Epithelial cell of proximal tubule (primary cell): ENCODE results near the gene TRMO. TPM values are rescaled to one million over a fixed set of nuclear protein-coding genes. Genes with fewer than 3 reads are reported as not detected.

ENCODE experiments used
- DNase-seq: peaks from one replicate; pipeline ENCODE4 v3.0.0-alpha.2; 2011; ENCODE audit warnings: low read depth
- H3K4me3 ChIP-seq: 2 replicates; pipeline ENCODE4 v1.5.1; 2011; ENCODE audit warnings: low read depth, mild to moderate bottlenecking, low read length
- CTCF ChIP-seq: conservative IDR thresholded peaks from 2 replicates; pipeline ENCODE4 v1.5.1; 2012; ENCODE audit warnings: low read depth, mild to moderate bottlenecking, low read length
- total RNA-seq: library from RNA; depleted of rRNA; stranded (reverse); fragments of >200 nt; gene quantifications from 2 replicates; pipeline ENCODE4 v1.2.3, GENCODE V29; 2015

The TRMO gene
- total RNA-seq, 1 donor from 2014 or later, result 12.2 TPM

DNA sequence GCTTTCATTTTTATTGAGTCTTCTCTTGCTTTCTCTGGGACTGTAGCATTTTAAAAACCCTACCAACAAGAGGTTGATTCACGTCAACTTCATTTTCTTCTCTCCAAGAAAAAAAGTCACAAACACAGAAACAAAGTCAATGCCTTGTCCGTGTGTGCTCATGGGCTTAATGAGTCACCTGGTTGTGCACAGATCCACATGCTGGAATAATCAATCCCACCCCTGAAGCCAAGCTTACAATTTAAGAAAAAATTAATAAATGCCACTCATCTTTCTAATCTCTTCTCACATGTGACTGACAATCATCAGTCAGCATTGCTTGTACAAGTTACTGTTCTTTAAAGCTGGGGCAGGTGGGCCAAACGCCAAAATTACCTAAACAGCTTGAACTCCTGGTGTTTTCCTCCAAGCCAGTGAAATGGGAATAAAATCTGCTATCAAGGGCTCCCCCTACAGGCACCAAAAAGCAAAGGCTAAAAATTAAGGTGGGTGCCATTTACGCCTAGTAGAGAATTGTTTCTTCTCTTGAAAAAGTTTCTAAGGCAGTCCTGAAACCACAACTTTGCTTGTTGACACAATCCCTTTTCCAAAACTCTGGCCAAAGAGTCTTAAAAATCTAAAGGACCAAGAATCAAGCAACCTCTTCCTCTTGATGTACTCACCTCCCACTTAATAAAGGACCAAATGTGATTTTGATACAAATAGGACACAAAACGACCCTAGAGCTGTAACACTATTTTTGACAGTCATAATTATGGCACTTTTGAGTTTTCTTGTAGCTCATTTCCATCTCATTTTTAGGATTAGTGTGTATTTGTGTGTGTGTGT is 21.3 kb downstream of the TRMO start:
- peak; percentile 90 for TF ChIP-seq CTCF
- H3K4me3 ChIP-seq, result no peak overlapping the region
- no peak for DNase-seq

DNA sequence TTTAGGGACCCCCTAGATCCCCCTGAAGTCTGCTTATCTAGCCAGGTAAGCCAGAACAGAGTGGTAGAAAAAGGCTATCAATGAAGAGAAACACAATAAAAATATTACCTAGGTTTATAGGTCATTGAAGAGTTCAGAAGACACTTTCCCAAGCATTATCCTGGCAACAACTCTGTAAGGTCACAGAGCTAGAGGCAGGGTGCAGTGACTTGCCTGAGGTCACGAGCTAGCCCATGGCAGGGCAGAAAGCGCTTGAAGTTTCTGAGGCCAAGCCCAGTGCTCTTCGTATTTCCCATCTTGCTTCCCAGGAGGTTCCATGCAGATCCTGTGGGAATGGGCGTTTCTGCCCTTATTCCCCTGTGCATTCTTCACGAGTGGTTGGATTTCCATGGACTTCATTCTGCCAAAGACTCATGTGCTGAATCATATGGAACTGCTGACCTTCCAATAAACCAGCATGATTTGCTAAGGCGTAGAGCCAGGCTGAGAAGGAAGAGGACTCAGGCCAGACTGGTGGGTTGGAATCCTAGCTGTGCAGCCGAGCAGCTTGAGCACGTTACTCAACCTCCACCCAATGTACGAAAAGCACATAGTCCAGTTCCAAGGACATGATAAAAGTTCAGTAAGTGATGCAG is 22.1 kb downstream of the TRMO start:
- no peak for DNase-seq
- TF ChIP-seq CTCF, result no peak
- no peak overlapping the region for H3K4me3 ChIP-seq

DNA sequence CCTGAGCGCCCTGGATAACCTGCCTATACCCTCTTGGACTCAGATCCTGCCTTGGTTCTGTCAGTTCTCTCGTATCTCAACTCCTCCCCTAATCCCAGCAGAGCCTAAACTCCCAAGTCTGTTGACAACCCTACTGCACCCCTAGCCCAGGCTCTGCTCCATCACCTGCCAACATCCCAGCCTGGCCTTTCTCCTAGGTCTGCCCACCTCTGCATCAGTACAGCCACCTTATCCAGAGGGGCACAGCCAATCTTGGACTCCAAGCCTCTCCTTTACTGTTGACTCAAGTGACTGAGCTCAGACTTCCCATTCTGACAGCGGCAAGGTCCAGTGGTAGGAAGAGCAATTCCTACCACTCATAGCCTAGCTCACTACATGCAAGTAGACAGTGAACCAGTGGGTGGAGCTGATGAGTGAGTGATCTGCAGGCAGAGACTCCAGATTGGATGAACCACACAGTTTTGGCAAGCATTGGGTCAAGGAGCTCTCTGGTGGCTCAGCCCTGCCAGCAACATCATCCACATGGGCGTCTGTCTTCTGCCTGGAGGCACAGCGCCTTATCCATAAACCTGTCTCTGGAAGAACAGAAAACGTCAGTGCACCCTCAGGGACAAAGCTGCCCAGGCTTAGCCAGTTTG is 26.5 kb downstream of the TRMO start:
- DNase-seq, result no peak
- H3K4me3 ChIP-seq, result no peak overlapping the region
- peak; percentile 42 for TF ChIP-seq CTCF

DNA sequence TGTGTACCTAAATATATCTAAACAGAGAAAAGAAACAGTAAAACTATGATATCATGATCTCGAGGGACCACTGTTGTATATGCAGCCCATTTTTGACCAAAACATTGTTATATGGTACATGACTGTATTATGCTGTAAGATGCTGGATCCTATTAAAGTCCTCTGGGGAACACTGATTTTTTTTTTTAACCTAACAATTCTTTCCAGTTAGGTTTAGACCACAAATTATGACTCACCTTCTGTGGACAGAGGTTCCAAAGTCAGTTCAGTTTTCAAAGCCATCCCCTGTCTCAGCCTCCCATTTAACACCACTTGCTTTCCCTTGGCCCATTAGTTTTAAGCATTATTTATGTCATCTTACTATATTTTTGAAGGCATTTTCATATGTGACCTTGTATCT is 27.1 kb downstream of the TRMO start:
- no peak overlapping the region for H3K4me3 ChIP-seq
- no peak for DNase-seq
- TF ChIP-seq CTCF, result no peak

GRCh38 chr9:97892421-97892820 is 29.9 kb downstream of the TRMO start:
- DNase-seq, result no peak
- no peak overlapping the region for H3K4me3 ChIP-seq
- no peak for TF ChIP-seq CTCF

DNA sequence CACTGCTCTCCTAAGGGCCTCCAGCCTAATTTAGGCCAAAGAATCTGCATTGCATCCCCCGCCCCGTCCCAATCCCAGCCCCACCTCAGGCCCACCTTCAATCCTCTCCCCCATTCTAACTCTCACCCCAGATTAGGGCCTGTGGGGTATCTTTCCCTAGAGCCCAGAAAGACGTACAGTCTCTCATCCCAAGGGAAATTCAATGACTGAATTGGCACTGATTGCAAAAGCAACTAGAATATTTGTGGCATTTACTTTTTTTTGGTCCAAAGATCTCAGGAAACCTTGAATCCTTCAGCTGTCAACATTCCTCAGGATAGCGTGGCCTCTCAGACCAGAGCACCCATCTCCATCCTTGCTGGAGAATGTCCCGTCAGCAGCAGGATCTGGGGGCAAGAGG is 30.6 kb downstream of the TRMO start:
- no peak for DNase-seq
- TF ChIP-seq CTCF, result no peak
- H3K4me3 ChIP-seq, result no peak overlapping the region
